HEK293 (cell line): Measurements from ENCODE around the gene CTBP2.

ENCODE experiments used
- CTCF ChIP-seq: fragments of 450-650 bp; formaldehyde crosslinking; IDR thresholded peaks from 2 replicates; pipeline ENCODE4 v1.5.1; 2016; ENCODE audit warnings: missing biosample characterization, missing genetic modification characterization
- YY1 ChIP-seq: fragments of 450-650 bp; formaldehyde crosslinking; IDR thresholded peaks from 2 replicates; pipeline ENCODE4 v1.5.1; 2018; ENCODE audit warnings: missing biosample characterization, missing genetic modification characterization
- ZNF121 ChIP-seq: fragments of 450-650 bp; formaldehyde crosslinking; IDR thresholded peaks from 2 replicates; pipeline ENCODE4 v1.5.1; 2016; ENCODE audit warnings: missing biosample characterization, missing genetic modification characterization

- no peak for TF ChIP-seq CTCF (tag by site-specific recombination)
- no peak for TF ChIP-seq ZNF121 (tag by site-specific recombination)
- TF ChIP-seq YY1 (tag by site-specific recombination) = no peak
Observed at GRCh38 chr10:125085258-125086054, 74.9 kb downstream of the CTBP2 start.
